GM21528 (cell line): ENCODE data around the gene FKRP.
"Not testable (repeated sequence)": the region's sequence is repeated elsewhere in the genome, so short reads cannot be mapped to it uniquely, and the experiment has no call there.

Experiments used
- ATAC-seq: cut with Tn5 transposase; IDR thresholded peaks from one replicate; pipeline ENCODE4 v1.9.1; 2021; ENCODE audit warnings: mild to moderate bottlenecking, moderate library complexity; ENCODE audit not compliant: unreplicated experiment, low FRiP score

The FKRP gene, protein sequence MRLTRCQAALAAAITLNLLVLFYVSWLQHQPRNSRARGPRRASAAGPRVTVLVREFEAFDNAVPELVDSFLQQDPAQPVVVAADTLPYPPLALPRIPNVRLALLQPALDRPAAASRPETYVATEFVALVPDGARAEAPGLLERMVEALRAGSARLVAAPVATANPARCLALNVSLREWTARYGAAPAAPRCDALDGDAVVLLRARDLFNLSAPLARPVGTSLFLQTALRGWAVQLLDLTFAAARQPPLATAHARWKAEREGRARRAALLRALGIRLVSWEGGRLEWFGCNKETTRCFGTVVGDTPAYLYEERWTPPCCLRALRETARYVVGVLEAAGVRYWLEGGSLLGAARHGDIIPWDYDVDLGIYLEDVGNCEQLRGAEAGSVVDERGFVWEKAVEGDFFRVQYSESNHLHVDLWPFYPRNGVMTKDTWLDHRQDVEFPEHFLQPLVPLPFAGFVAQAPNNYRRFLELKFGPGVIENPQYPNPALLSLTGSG

DNA sequence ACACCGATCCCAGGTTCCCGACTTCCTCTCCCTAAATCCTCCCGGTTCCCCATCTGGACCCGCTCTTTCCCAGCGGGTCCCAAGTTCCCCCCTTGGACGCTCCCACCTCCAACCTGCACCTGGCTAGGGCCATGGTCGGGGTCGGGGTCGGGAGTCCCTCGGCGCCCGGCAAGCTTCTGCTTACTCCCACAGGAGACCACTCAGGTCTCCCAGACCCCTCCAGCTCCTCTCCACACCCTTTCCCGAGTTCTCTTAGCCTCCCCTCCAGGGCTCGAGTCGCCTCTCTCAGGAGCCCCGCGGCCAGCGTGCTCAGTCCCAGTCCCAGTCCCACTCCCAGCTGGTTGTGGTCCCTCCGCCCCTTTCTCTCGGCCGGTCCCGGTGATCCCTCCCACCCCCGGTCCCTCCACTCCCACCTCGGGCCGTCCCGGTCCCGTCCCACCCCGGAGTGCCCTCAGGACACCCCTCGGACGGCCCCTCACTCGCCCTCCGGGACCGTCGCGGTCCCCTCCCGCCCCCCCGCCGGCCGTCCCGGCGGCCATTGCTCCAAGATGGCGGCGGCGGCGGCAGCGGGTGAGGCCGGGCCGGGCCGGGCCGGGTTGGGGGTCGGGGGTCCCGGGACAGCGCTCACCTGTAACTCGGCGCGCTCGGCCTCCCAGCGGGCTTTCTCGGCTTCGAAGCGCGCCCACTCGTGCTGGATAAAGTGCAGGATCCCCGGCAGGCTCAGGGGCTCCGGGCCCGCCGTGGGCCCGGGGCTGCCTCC is at the start of gene FKRP:
Gene FKRP, plus strand, starts transcription at position 537 of the 760 bp plus-strand sequence. CDS start 9,394 bp downstream, outside the sequence.
- ATAC-seq, result no peak

DNA sequence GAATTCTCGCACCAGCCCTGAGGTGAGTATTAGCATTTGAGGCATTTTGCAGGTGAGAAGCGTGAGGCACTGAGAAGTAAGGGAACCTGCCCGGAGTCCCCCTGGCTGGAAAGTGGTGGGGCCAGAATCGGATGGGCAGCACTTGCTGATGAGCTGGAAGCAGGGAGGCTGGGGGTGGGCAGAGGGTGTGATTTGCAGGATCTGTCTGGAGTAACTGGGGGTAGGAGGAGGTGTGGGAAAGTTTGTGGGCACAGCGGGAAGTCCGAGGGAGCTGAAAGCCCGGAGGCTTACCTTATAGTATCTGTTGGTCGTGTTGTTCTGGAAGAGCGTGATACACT is 49.0 kb upstream of the FKRP start:
- no peak for ATAC-seq

DNA sequence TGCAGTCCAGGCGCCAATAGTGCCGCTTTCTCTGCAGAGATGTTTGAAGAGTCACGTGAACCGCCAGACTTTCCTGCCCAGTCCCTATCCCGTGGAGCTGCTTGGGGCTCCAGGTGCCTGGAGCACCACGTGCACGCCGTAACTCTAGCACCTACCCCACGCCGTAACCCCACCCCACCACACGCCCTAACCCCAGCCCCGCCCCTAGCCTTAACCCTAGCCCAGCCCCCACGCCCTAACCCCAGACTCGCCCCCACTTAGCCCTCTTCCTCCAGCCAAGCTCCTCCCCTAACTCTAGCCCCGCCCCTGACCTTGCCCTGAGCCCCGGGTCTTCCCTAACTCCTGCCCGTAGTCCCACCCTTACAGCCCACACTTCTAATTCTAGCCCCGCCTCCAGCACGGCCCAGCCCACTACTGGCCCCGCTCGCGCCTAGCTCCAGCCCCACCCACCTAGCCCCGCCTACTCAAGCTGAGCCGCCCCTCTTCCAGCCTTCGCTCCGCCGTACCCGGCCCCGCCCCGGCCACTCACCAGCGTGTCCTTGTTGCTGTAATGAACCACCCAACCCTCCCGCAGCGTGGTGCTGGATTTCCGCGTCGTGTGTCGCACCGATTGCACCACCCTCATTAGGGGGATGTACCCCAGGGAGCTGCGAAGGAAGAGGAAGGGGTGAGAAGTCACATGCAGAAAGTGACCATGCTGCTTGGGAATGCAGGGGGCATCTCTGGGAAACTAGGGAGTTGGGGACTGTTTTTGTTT is 48.5 kb upstream of the FKRP start:
- no peak for ATAC-seq

DNA sequence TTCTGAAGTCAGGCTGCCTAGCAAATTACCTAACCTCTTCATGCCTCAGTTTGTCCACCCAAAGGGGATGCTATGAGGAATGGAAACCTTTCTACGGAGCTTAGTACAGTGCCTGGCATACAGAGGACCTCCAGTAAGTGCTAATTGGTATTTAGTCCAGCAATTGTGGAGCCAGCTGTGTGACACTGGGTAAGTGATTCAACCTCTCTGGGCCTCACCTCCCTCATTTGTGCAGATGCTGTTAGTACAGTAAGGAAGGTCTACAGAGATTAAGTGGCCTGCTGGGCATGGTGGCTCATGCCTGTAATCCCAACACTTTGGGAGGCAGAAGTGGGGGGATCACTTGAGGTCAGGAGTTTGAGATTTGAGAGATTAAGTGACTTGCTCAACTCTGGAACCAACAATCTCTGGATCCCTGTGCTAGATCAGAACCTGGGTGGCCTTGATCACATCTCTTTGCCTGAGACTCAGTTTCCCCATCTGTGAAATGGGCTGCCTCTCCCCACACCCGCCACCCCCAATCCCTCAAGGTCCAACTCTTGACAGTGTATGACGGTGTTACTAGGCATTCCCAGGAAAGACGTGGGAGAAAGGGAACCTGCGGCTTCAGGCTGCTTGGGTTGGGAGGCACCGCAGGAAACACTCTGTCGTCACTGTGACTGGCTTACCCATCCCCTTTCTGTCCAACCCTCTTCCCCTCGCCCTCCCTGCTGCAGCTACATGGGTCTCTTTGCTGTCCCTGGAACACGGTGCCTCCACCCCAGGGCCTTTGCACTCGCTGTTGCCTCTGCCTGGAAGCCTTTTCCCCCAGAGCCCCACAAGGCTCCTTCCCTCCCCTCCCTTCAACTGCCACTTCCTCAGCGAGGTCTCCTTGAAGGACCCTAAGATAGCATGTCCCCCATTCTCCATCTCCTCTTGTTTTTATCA is 47.2 kb upstream of the FKRP start:
- ATAC-seq, result no peak

DNA sequence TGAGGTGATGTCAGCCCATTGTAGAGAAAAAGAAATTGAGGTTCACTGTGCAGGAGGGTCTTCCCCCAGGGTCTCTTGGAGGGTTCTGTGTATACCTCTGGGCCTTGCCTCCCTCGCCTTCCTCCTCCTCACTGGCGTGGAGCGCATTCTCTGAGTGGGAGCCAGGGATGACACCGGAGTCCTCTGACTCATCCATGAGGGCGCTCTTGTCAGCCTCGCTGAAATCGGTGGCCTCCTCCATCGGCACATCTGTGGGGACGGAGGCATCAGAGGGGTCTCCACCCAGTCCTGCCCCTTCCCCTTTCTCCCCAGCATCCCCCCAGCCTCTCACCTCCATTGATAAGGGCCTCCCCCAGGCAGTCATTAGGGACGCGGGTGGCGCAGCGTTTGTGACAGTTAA is 45.2 kb upstream of the FKRP start:
- ATAC-seq, result no peak

DNA sequence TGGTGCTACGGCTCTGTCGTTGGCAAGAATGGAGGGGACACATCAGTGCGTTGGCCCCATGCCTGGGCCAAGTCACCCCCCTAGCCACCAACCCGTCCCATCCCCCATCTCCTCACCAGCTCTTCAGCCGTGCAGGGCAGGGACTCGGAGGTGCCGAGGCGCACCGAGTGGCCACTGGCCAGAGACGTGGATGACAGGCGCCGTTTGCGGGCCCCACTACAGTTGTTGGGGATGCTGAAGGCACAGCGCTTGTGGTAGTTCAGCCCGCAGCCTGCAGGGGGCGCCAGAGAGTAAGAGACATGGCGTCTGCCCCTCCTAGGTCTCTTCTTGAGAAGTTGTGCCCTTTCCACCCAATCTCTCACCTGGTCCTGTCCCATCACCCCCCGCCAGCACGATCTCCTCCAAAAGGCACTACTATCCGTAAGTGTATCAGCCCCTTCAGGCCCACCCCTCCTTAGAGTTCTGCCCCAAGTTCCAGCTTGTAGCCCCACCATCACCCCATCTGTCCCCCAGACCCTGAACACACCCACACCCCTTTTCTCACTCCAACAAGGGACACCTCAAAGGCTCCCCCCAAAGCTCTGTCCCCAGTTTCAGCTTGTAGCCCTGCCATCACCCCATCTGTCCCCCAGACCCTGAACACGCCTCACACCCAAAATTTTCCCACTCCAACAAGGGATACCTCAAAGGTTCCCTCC is 41.3 kb upstream of the FKRP start:
- no peak for ATAC-seq

DNA sequence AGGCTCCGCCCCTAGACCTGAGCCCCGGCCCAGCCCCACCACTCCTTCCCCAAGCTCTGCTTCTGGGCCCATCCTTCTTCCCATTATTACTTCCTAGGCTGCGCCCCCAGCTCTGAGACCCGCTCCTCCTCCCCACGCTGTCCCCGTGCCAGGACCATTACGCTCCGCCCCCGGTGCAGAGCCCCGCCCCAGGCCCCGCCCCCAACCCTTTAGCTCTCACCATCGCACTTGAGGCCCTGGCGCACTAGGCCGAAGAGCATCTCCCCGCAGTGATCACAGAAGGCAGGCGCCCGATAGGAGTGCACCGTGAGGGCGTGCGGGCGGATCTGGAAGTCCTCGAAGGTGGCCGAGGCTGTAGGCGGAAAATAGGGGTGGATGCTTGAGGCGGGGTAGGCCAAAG is 35.2 kb upstream of the FKRP start:
- ATAC-seq, result no peak

DNA sequence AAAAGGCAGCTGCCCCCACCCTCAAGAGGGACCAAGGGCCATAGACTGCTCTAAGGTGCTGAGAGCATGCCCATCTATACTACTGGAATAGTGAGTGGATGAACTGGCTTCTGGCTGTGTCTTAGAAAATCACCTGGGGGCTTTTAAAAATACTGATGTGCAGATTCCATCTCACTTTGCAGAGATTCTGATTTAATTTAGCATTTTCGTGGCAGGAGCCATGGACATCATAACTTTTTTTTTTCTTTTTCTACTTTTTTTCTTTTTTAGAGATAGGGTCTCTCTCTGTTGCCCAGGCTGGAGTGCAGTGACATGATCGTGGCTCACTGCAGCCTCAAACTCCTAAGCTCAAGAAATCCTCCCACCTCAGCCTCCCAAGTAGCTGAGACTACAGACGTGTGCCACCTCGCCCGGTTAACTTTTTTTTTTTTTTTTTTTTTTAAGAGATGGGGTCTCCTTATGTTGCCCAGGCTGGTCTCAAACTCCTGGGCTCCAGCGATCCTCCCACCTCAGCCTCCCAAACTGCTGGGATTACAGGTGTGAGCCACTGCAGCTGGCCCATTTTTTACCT is 33.0 kb upstream of the FKRP start:
- not testable (repeated sequence) for ATAC-seq

DNA sequence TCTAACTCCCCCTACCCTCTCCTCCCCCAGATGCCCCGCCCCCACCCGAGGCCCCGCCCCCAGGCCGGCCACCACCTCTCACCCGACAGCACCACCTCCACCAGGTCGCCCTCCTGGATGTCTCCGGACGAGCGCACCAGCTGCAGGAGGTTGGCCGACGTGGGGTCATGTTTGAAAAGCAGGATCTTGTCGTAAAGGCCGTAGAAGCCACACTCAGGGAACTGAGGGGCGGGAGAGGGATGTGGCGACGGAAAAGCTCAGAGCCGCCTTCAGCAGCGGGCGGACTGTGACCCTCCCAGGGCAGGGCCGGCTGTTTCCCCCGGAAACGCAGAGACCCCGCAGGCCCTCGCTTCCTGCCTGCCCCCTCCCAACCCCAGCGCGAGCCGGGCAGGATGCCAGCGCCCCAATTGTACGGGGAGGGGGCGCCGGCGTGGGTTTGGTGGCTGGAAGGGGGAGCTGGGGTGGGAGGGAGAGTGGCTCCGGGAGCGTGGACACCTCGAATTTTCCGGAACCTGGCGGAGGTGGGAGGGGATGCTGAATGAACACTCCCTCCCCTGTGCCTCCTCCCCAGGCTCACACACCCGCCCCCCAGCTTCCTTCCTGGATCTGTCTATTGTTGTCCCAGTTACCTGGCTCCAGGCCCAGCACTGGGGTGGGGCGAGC is 31.9 kb upstream of the FKRP start:
- ATAC-seq, result no peak

DNA sequence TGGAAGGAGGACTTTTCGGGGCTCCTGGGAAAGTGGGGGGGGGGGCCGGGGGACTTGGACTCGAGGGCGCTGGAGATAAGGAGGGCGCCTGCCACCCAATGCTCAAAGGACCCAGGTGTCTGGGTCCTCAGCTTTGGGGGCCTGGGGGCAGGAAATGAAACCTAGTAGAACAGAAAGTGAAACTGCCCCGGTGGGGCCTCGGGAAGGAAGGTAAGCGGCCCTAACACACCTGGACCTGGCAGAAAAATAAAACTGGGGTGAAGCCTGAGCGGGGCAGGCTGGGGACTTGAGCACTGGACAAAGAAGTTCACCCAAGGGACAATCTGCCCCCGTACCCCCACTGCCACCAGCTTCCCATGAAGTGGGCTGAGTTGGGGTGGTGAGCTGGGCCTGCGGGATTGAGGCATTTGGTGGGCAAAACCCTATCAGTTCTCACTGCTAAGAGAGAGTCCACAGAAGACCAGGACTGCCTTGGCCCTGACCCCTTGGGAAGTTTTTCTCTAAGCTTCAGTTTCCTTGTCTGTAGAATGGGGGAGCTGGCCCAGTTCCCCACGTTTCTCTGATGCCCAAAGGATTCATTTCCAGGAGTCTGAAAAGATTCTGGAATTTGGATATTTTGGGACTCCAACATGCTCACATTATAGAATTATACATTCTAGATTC is 31.3 kb upstream of the FKRP start:
- no peak for ATAC-seq

DNA sequence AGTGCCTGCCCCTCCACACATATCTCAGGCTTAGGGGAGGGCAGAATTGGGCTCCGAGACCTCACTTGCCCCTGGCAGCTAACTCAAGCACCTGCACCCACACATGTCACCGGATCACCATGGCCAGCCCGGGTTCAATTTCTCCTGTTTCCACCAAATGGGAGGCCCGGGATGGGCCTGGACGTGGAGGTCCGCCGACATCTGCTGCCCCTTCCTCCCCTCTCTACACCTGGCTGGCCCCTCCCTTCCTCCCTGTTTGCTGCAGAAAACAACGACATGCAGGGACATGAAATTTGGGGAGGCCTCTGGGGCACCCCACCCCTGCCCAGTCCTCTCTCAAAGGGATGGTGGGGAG is 30.3 kb upstream of the FKRP start:
- no peak for ATAC-seq

DNA sequence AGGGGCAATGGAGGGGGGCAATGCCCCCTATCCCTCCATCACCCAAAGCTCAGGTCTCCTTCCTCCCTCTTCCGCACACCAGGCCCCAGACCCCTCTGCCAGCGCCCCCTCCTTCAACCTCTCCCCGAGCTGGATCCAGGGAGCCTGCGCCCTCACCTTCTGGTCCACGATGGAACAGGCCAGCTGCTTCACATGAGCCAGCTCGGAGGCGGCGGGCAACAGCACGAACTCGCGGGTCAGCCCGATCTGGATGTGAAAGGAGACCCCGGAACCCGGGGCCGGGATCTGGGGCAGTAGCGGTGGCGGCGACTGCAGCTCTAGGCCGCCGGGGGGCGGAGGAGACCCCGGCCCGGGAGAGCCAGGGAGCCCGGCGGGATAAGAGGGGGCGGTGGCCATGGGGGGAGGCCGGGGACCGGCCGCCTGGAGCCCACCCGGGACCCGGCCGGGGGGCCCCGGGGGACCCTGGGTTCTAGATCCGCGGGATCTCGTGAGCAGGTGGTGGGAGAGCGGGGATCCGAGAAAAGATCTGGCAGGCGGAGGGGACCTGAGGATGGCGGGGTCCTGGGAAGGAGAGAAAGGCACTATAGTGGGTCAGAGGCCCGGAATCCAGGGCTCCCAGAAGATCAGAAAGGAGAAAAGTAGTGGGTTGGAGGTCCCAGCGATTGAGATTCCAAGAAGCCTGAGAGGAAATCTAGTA is 29.7 kb upstream of the FKRP start:
- ATAC-seq, result no peak

DNA sequence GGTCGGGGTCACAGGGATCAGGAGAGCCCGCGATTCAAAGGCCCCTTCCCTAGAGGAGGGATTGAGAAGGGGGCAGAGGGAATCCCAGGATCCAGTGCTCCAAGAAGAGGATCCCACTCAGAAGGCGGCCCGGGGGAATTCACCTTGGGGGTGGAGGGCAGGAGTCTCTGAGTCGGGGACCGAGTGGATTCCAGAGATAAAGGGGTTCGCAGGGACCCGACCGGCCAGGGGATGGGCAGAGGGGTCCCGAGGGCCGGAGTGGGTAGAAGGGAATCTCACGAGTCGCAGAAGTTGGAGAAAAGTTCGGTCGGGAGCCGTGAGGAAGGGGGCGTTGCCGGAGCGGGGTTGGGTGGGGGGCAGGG is 29.2 kb upstream of the FKRP start:
- no peak for ATAC-seq

DNA sequence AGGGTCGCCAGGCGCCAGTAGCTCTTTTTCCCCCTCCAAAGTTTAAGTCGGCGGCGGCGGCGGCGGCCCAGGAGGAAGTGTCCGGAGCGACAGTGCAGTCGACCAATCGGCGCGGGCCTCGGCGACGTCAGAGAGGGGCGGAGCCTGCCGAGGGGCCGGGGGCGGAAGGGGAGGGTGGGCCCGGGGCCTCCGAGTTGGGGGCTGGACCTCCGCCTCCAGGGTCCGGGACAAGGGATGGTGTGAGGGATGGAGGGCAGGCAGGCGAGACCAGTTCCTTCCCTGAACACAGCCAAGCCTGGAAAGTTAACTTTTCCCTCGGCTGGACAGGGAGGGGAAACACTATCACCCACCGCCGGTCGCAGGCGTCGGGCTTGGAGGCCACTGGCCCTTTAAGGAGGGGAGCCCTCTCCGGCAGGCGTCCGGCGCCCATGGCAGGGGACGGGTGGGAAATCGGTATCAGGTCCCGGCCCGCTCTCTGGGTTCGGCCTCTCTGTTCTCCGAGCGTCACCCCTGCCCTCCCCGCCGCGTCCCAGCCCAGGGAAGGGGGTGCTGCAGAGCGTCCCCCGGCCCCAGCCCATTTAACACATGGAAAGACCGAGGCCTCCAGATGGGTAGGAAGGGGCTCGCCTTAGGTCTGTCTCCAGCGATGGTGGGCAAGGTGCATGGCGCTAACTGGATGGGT is 28.7 kb upstream of the FKRP start, which contains the start of gene PRKD2:
Gene PRKD2, minus strand, starts transcription at position 81 of the 682 bp plus-strand sequence. CDS start 744 bp downstream, outside the sequence.
- ATAC-seq, result no peak

DNA sequence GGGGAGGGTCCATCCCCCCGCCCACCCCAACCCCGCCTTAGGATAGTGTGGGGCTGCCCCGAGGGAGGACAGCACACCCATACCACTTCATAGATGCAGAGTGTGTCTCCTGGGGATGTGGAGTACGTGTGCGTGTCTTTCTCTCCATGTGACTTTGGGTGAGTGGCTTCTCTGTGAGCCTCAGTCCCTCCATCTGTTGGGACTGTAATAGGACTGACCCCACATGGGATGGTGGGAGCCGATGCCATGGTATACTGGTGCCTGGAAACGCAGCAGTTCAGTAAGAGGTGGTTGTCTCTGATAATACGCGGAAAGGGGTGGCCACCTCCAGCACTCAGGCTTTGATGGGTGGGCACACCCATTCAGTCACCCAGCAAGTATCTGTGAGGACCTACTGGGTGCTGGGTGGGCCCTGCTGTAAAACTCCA is 28.1 kb upstream of the FKRP start:
- no peak for ATAC-seq

DNA sequence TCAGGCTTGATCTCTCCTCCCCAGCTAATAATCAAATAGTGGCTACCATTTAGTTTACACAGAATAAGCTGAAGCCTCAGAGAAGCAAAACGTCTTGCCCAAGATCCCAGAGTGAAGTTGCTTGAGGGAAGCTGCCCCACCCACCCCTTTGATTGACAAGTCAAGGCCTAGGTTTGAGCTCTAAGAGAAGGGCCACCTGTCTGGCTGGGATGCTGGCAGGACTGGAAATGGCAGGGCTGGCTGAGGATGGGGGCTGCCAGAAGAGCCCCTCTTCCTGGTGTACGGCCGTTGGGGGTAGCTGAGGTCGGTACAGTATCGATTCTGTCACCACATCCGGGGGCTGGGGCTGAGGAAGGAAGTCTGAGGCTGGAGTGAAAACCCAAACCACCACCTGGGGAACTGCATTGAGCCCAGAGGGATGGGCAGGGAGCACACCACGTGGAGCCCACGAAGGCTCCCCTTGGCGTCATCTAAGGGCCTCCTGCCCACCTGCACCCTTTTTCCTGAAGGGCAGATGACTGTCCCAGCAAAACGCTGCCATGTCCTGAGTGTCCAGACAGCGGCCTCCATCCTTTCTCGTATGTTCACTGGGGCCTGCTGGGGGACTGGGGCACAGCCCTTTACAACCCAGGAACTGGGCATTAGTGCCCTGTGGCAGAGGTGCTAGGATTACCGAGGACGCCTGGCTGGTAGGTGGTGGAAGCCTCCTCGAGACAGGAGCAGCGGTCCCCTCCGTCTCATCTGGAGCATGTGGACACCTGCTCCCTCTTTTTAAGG is 27.5 kb upstream of the FKRP start:
- no peak for ATAC-seq
